IPS-20b (cell line): ENCODE data around the gene PCDH9.

Source experiments
- H3K27ac ChIP-seq: one replicate; pipeline ENCODE4 v1.5.1; 2013; ENCODE audit warnings: low read length
- H3K27me3 ChIP-seq: 2 replicates; pipeline ENCODE4 v1.6.1; 2013; ENCODE audit warnings: mild to moderate bottlenecking, low read length, inconsistent platforms; ENCODE audit not compliant: insufficient read depth
- H3K36me3 ChIP-seq: 2 replicates; pipeline ENCODE4 v1.6.1; 2013; ENCODE audit warnings: low read depth, mild to moderate bottlenecking, inconsistent platforms, low read length, moderate library complexity; ENCODE audit not compliant: insufficient read depth
- H3K4me1 ChIP-seq: 2 replicates; pipeline ENCODE4 v1.6.1; 2013; ENCODE audit warnings: mild to moderate bottlenecking, control low read depth, inconsistent platforms, low read length, moderate library complexity; ENCODE audit not compliant: insufficient read depth
- H3K4me3 ChIP-seq: 2 replicates; pipeline ENCODE4 v1.5.1; 2013; ENCODE audit warnings: mild to moderate bottlenecking, low read length, inconsistent platforms
- H3K9ac ChIP-seq: 2 replicates; pipeline ENCODE4 v1.6.1; 2013; ENCODE audit warnings: low read depth, mild to moderate bottlenecking, inconsistent platforms, low read length, moderate library complexity
- H3K9me3 ChIP-seq: 2 replicates; pipeline ENCODE4 v1.6.1; 2013; ENCODE audit warnings: mild to moderate bottlenecking, low read depth, low read length, inconsistent platforms; ENCODE audit not compliant: insufficient read depth

PCDH9 gene

DNA sequence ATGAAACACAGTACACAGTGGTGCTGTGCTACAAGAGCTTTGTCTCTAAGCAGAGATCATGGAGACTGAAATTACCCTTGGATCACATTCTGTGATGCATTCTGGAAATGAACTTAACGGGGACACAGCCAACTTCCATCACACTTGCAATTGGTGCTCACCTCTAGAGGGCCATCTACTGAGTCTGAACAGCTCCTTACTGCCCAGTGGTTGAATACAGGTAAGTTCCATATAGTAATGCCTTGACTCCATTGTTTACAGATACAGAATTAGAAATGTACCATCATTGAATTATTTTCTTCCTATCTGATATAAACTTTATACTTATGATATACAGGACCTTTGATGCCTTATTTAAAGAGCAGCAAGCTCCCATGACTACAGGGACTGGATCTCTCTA, 686.4 kb downstream of the PCDH9 start:
- Histone ChIP-seq H3K27ac (no peak overlapping the region), H3K9ac (no peak overlapping the region), H3K27me3 (no peaks in the 10 kb centered on the region), H3K4me3 (no peak overlapping the region), H3K9me3 (no peaks in the 10 kb centered on the region), H3K4me1 (no peaks in the 10 kb centered on the region), H3K36me3 (no peaks in the 10 kb centered on the region)

DNA sequence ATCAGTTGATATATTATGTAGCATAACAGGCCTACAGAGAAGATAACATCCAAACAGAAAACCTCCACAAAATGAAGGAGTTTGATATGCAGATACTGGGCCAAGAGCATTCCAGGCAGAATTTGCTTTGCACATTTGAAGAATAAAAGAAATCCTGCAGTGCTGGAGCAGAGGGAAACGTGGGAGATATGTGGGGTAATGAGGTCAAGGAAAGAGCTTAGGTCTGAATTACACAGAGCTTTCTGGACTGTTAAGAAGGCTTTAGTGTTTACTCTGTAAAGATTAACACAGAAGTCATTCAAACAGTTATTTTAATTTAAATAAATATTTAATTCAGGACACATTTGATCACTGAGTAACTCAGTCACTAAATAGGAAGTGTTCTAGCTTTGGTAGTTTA, 692.7 kb downstream of the PCDH9 start:
- no peak overlapping the region for H3K9ac ChIP-seq
- no peak overlapping the region for H3K4me3 ChIP-seq
- H3K9me3 ChIP-seq: no peaks in the 10 kb centered on the region
- no peaks in the 10 kb centered on the region for H3K27me3 ChIP-seq
- no peak overlapping the region for H3K27ac ChIP-seq
- no peaks in the 10 kb centered on the region for H3K36me3 ChIP-seq
- H3K4me1 ChIP-seq: no peaks in the 10 kb centered on the region

DNA sequence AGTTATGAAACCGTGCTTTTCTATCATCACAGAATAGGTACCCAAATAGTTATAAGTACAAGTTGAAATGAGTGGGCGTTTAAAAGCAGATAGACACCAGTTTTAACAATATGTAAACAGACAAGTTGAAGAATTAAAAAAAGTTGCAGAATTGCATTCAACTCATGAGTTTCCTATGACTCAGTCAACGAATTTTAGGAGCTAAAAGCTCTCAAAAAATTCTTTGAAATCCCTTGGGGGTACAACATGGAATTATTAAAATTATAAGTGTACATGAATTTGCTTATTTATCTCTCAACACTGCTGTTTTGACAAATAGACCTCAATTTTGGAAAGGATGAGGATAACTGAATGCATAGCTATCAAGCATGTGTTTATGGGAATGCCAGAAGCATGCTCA, 693.4 kb downstream of the PCDH9 start:
- Histone ChIP-seq H3K4me3 (no peak overlapping the region), H3K9me3 (no peaks in the 10 kb centered on the region), H3K9ac (no peak overlapping the region), H3K4me1 (no peaks in the 10 kb centered on the region), H3K27ac (no peak overlapping the region), H3K27me3 (no peaks in the 10 kb centered on the region), H3K36me3 (no peaks in the 10 kb centered on the region)

DNA sequence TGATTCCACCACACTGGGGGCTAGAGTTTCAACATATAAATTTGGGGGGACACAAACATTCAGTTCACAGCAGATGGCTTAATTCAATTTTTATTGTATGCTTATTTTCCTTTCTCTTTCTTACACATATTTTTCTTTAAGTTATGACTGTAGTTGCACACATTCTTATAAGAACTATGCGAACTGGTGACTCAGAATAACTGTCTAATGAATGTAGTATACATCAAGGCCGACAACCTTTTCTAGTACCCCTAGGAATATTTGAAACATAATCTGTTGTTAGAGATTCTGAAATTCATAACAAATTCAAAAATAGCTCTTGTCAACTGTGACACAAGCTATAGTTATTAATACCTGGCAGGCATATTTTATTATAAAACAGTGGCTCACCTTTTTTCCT, 695.6 kb downstream of the PCDH9 start:
- no peaks in the 10 kb centered on the region for H3K9me3 ChIP-seq
- no peaks in the 10 kb centered on the region for H3K36me3 ChIP-seq
- no peak overlapping the region for H3K27ac ChIP-seq
- H3K9ac ChIP-seq: no peak overlapping the region
- H3K27me3 ChIP-seq: no peaks in the 10 kb centered on the region
- peaks cover 12% of the 10 kb centered on the region; the same call in 1 of the 2 replicates for H3K4me1 ChIP-seq
- H3K4me3 ChIP-seq: no peak overlapping the region

DNA sequence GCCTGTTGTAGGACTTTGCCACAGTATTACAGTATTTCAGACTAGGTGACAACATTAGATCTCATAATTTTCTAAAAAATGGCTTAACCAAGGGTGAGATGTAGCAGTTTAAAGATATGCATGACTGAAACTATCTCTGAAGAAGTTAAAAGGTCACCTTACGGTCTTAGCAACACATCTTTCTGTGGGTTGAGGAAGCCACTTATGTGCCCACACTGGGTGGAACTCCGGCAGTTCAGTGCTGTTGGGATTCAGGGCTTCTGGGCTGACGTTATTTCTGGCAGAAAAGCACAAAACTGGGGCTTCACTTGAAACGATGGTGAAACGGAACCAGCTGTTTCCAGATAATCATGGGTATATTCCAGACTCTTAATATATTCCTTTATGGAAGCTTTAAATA, 697.3 kb downstream of the PCDH9 start:
- Histone ChIP-seq H3K36me3 (no peaks in the 10 kb centered on the region), H3K27ac (no peak overlapping the region), H3K4me1 (peaks cover 27% of the 10 kb centered on the region), H3K9me3 (no peaks in the 10 kb centered on the region), H3K9ac (no peak overlapping the region), H3K4me3 (no peak overlapping the region), H3K27me3 (no peaks in the 10 kb centered on the region)

DNA sequence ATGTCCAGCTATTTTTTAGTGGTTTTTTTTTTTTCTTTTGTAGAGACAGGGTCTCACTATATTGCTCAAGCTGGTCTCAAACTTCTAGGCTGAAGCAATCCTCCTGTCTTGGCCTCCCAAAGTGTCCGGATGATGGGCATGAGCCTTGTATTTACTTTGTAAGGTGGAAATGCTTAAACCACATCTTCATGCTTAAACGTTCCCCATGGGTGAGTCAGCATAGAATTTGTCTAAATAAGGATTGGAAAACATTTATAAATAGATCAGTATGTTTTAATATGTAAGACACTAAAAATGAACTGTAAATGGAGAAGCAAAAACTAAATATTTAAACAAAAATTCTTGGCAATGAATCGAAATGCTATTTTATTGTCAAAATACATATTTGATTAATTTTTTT, 698.0 kb downstream of the PCDH9 start:
- Histone ChIP-seq H3K9me3 (no peaks in the 10 kb centered on the region), H3K27me3 (no peaks in the 10 kb centered on the region), H3K36me3 (no peaks in the 10 kb centered on the region), H3K27ac (no peak overlapping the region), H3K4me1 (peaks cover 28% of the 10 kb centered on the region), H3K9ac (no peak overlapping the region), H3K4me3 (no peak overlapping the region)

DNA sequence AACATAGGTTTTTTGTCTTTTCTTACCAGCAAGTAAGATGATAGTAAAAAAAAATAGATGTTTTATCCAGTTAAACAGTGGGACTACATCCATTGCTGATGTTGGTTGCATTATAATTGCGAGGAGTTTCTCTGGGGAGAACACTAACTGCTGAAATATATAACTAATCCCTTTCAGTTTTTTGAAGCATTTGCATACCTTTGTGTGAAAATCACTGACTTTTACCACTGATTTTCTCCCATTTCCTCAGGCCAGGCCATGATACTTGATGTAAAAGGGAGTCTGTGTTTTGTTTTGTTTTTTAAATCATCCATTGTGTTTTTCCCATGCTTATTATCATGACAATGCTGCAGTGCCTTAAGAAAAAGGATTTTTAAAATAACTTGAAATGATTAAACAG, 699.5 kb downstream of the PCDH9 start:
- Histone ChIP-seq H3K4me1 (peaks cover 34% of the 10 kb centered on the region), H3K9me3 (no peaks in the 10 kb centered on the region), H3K9ac (no peak overlapping the region), H3K27ac (no peak overlapping the region), H3K4me3 (peak overlapping the region; percentile 1; the same call in 1 of the 2 replicates), H3K36me3 (no peaks in the 10 kb centered on the region), H3K27me3 (no peaks in the 10 kb centered on the region)

DNA sequence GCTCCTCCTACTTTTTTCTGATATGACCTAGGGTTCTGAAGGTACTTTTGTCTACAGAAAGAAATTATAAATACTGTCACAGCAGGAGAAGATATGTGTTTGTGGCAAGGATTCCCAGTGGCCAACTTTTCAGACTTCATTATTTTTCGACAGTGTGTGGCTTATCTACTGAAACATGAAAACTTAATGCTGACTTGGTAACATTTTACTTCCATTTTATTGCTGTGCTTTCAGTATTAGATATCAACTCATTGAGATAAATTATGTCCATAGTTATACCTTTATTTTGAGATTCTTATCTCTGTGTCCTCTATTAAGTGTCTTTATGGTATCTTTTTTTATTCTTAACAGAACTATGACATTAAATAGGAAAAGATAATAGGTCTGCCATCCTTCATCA, 700.0 kb downstream of the PCDH9 start:
- H3K36me3 ChIP-seq: no peaks in the 10 kb centered on the region
- peak overlapping the region; percentile 1; the same call in 1 of the 2 replicates for H3K4me3 ChIP-seq
- no peaks in the 10 kb centered on the region for H3K9me3 ChIP-seq
- peaks cover 35% of the 10 kb centered on the region for H3K4me1 ChIP-seq
- no peak overlapping the region for H3K27ac ChIP-seq
- no peak overlapping the region for H3K9ac ChIP-seq
- H3K27me3 ChIP-seq: no peaks in the 10 kb centered on the region

DNA sequence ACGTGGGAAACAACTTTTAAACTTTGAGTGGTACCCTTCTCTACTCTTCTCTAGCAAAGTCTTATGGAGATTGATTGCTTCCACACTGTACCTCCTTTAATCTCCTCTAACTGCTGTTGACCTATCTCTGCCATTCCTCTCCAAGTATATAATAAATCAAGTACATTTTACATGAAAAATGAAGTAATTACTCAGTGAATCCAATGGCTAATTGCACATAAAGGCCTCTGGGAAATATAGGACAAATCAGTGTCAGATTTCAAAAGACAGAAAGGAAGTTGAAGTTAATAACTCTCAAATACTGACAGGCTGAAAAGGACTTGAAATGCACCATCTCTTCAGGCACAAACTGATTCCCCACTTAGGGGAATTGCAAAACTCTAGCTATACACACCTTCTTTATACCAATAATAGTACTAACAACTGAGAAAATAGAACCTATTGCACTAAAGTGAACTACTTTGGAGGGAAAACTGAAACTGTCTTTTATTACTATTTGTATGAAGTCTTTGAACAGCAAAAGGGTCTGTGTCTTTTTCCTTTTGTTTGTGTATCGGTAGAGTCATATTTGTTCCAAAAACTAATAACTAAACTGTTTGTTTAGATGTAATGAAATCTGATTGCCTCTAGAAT, 701.1 kb downstream of the PCDH9 start:
- H3K9me3 ChIP-seq: no peaks in the 10 kb centered on the region
- no peaks in the 10 kb centered on the region for H3K27me3 ChIP-seq
- H3K4me3 ChIP-seq: no peak overlapping the region
- peak overlapping the region; percentile 14 for H3K27ac ChIP-seq
- H3K4me1 ChIP-seq: peaks cover 37% of the 10 kb centered on the region
- no peaks in the 10 kb centered on the region for H3K36me3 ChIP-seq
- H3K9ac ChIP-seq: no peak overlapping the region

DNA sequence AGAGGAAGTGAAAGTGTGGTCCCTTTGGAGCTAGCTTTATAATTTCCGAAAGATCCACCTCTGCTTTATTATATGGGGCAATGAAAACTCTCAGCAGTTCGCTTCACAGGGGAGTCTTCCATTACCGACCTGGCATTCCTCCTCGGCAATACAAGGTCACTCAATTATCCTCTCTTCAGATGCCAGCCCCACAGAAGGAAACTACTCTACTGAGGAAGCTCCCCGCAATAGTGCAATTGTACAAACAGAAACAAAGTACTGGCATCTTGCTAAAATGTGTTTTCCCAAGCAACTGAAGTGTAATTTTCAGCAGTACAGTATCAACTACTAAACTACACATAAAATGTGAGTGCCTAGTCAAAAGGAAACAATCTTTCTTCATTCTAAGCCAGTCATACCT, 702.0 kb downstream of the PCDH9 start:
- Histone ChIP-seq H3K27ac (no peak overlapping the region), H3K4me1 (peaks cover 37% of the 10 kb centered on the region), H3K9me3 (no peaks in the 10 kb centered on the region), H3K9ac (no peak overlapping the region), H3K36me3 (no peaks in the 10 kb centered on the region), H3K4me3 (no peak overlapping the region), H3K27me3 (no peaks in the 10 kb centered on the region)

DNA sequence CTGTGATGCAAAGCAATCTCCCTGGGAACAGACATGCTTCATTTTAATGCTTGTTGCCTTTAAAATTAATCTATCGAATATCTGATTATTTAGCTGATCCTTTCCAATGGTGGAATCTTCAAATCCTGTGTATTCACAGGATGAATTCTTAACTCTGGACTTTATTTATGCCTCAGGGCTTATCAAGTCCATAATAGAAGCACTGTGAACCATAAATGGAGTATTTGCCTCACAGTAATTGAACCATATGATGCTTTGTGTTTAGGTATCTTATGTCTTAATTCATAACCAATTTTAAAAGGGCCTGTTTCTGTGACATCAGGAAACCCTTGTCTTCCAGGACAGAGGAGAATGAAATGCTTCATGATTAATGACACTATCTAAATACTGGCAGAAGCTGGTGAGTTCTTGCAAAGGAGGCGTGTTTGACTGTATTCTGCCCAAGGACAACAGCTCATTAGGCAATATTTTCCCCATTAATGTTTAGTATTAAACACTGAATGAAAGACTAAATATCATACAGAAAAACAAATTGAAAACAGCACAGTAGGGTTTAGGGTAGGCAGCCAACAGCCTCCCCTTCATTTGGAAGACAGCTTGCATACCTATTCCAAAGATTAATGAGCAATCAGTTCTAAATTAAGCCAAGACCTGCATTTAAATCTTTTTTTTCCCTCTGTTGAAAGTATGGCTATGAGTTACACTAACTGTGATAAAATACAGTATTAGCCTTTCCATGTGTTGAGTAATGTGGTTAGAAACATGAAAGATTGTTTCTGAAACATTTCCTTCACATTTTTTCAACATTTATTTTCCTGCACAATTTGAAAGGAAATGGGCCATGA, 709.4 kb downstream of the PCDH9 start:
- Histone ChIP-seq H3K27ac (no peak overlapping the region), H3K4me1 (peaks cover 4% of the 10 kb centered on the region; the same call in 1 of the 2 replicates), H3K9ac (no peak overlapping the region), H3K9me3 (no peaks in the 10 kb centered on the region), H3K4me3 (no peak overlapping the region), H3K27me3 (no peaks in the 10 kb centered on the region), H3K36me3 (no peaks in the 10 kb centered on the region)

DNA sequence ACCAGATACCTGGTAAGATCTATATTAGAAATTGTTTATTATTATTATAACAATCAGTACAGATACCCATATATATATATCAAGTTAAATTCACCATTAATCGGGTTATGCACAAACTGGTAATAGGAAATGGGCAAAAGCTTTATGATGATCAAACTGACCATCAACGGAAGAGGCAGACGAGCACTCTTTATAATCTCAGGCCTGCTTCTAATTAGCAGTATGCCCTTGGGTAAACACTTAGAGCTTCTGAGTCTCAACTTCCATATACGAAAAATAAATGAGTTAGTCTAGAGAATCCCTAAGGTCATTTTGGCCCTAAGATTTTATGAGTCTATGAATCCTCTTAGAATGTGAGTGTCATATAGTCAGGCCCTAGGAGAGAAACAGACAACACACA, 710.9 kb downstream of the PCDH9 start:
- Histone ChIP-seq H3K9ac (no peak overlapping the region), H3K9me3 (no peaks in the 10 kb centered on the region), H3K27ac (no peak overlapping the region)

More for the DNA sequence above, 710.9 kb downstream of the PCDH9 start:
- H3K27me3 ChIP-seq: no peaks in the 10 kb centered on the region
- no peaks in the 10 kb centered on the region for H3K36me3 ChIP-seq
- no peaks in the 10 kb centered on the region for H3K4me1 ChIP-seq
- no peak overlapping the region for H3K4me3 ChIP-seq
